GM23338 (cell line): ENCODE results near the gene HDAC3. TPM values are rescaled to one million over a fixed set of nuclear protein-coding genes. Genes with fewer than 3 reads are reported as not detected.

Source experiments
- ATAC-seq: fragments of 200-7000 bp; cut with Tn5 transposase; 3 replicates; pipeline ENCODE4 v1.9.1; 2020
- DNase-seq: peaks from one replicate; pipeline ENCODE4 v3.0.0-alpha.2; 2015; ENCODE audit warnings: low spot score
- H2AFZ ChIP-seq: fragments of 200-600 bp; sonication (generic); 2 replicates; pipeline ENCODE4 v1.8.0; 2016; ENCODE audit warnings: antibody characterized with exemption, mild to moderate bottlenecking, moderate library complexity
- H3F3A ChIP-seq: fragments of 200-600 bp; sonication (generic); replicated peaks from 2 replicates; pipeline ENCODE4 v1.8.0; 2017; ENCODE audit warnings: antibody characterized with exemption, mixed run types, low read depth
- H3K27ac ChIP-seq: fragments of 200-600 bp; sonication (generic); 2 replicates; pipeline ENCODE4 v1.6.1; 2016; ENCODE audit warnings: low read depth
- H3K27me3 ChIP-seq: fragments of 200-600 bp; sonication (generic); 2 replicates; pipeline ENCODE4 v1.8.0; 2016; ENCODE audit warnings: mild to moderate bottlenecking, mixed run types, moderate library complexity; ENCODE audit not compliant: insufficient read depth
- H3K36me3 ChIP-seq: fragments of 200-600 bp; sonication (generic); 2 replicates; pipeline ENCODE4 v1.8.0; 2016; ENCODE audit warnings: mild to moderate bottlenecking; ENCODE audit not compliant: insufficient read depth
- H3K4me1 ChIP-seq: fragments of 200-600 bp; sonication (generic); 2 replicates; pipeline ENCODE4 v1.8.0; 2016; ENCODE audit warnings: mild to moderate bottlenecking, moderate library complexity; ENCODE audit not compliant: insufficient read depth
- H3K4me2 ChIP-seq: fragments of 200-600 bp; sonication (generic); 2 replicates; pipeline ENCODE4 v1.7.1; 2017; ENCODE audit warnings: mixed run types
- H3K4me3 ChIP-seq: fragments of 200-600 bp; sonication (generic); 2 replicates; pipeline ENCODE4 v1.6.1; 2016; ENCODE audit warnings: mixed run types
- H3K79me2 ChIP-seq: fragments of 200-600 bp; sonication (generic); replicated peaks from 2 replicates; pipeline ENCODE4 v1.8.0; 2017; ENCODE audit warnings: mild to moderate bottlenecking; ENCODE audit not compliant: insufficient read depth
- H3K9me2 ChIP-seq: fragments of 200-600 bp; sonication (generic); 2 replicates; pipeline ENCODE4 v1.8.0; 2017; ENCODE audit not compliant: insufficient read depth
- H4K20me1 ChIP-seq: fragments of 200-600 bp; sonication (generic); replicated peaks from 2 replicates; pipeline ENCODE4 v1.8.0; 2017; ENCODE audit warnings: mild to moderate bottlenecking; ENCODE audit not compliant: insufficient read depth
- H3K27ac Mint-ChIP-seq: 2 replicates; pipeline ENCODE4 v1.8.0; 2020; ENCODE audit warnings: inconsistent platforms, mild to moderate bottlenecking, moderate library complexity, mixed read lengths
- H3K27me3 Mint-ChIP-seq: 3 replicates; pipeline ENCODE4 v1.8.0; 2022; ENCODE audit warnings: low read depth, mild to moderate bottlenecking, moderate library complexity, mixed read lengths, inconsistent platforms; ENCODE audit not compliant: insufficient read depth, poor library complexity
- H3K36me3 Mint-ChIP-seq: 3 replicates; pipeline ENCODE4 v1.8.0; 2021; ENCODE audit warnings: low read depth, mild to moderate bottlenecking, inconsistent platforms, moderate library complexity, mixed read lengths
- H3K4me1 Mint-ChIP-seq: 3 replicates; pipeline ENCODE4 v1.8.0; 2020; ENCODE audit warnings: mild to moderate bottlenecking, inconsistent platforms, mixed read lengths
- H3K4me3 Mint-ChIP-seq: 3 replicates; pipeline ENCODE4 v1.8.0; 2021; ENCODE audit warnings: moderate library complexity, mild to moderate bottlenecking, inconsistent platforms, mixed read lengths
- H3K9me3 Mint-ChIP-seq: 3 replicates; pipeline ENCODE4 v1.8.0; 2020; ENCODE audit warnings: moderate library complexity, mild to moderate bottlenecking, inconsistent platforms, mixed read lengths
- CREB1 ChIP-seq: fragments of 250-450 bp; sonication (Bioruptor Pico); IDR thresholded peaks from 2 replicates; pipeline ENCODE4 v1.5.0; 2020; ENCODE audit warnings: low read depth, mild to moderate bottlenecking, moderate library complexity
- CTCF ChIP-seq, 2 experiments: fragments of 200-600 bp in 1 of 2; sonication (generic) in 1 of 2; conservative IDR thresholded peaks; 2 replicates each; pipeline versions ENCODE4 v1.5.1 to v1.6.1; 2016 to 2017; ENCODE audit warnings: antibody characterized with exemption in 2 of 2, low read depth in 2 of 2, mild to moderate bottlenecking in 2 of 2, moderate library complexity in 1 of 2
- EZH2 ChIP-seq: fragments of 200-600 bp; sonication (generic); IDR thresholded peaks from one replicate; pipeline ENCODE4 v1.8.0; 2017; ENCODE audit warnings: antibody characterized with exemption, mild to moderate bottlenecking, low read depth; ENCODE audit not compliant: unreplicated experiment
- EZH2phosphoT487 ChIP-seq: fragments of 200-600 bp; sonication (generic); IDR thresholded peaks from one replicate; pipeline ENCODE4 v1.8.1; 2018; ENCODE audit warnings: antibody characterized with exemption; ENCODE audit not compliant: unreplicated experiment
- JUNB ChIP-seq: IDR thresholded peaks from one replicate; pipeline ENCODE4 v1.6.1; 2016; ENCODE audit warnings: antibody characterized with exemption; ENCODE audit not compliant: unreplicated experiment
- NANOG ChIP-seq: IDR thresholded peaks from 2 replicates; pipeline ENCODE4 v1.6.1; 2016; ENCODE audit warnings: antibody characterized with exemption, borderline replicate concordance
- POLR2AphosphoS5 ChIP-seq: IDR thresholded peaks from 2 replicates; pipeline ENCODE4 v1.6.1; 2016; ENCODE audit warnings: antibody characterized with exemption, low read depth
- STAT1 ChIP-seq: IDR thresholded peaks from one replicate; pipeline ENCODE4 v1.6.1; 2016; ENCODE audit warnings: antibody characterized with exemption; ENCODE audit not compliant: unreplicated experiment
- ZNF331 ChIP-seq: fragments of 250-450 bp; sonication (Bioruptor Pico); IDR thresholded peaks from 2 replicates; pipeline ENCODE4 v1.5.0; 2020; ENCODE audit warnings: low read depth, mild to moderate bottlenecking, moderate library complexity
- polyA plus RNA-seq: library from polyadenylated mRNA; unstranded; fragments of >200 nt; fragmentation: Nextera tagmentation; extraction: Ambion mirVana; gene quantifications from 2 replicates; pipeline ENCODE4 v1.2.1, GENCODE V29; 2016
- total RNA-seq: library from RNA; depleted of rRNA; stranded (reverse); fragments of >200 nt; shearing (Covaris generic); gene quantifications from 2 replicates; pipeline ENCODE4 v1.2.3, GENCODE V29; 2014
- TF ChIP-seq, protein P1 (sequence below): IDR thresholded peaks from 2 replicates; pipeline ENCODE4 v1.6.1; 2016; ENCODE audit warnings: antibody characterized with exemption
- TF ChIP-seq, protein P2 (sequence below): IDR thresholded peaks from one replicate; pipeline ENCODE4 v1.6.1; 2018; ENCODE audit warnings: antibody characterized with exemption; ENCODE audit not compliant: unreplicated experiment
- TF ChIP-seq, protein P3 (sequence below): fragments of 250-450 bp; sonication (Bioruptor Pico); IDR thresholded peaks from 2 replicates; pipeline ENCODE4 v1.5.0; 2020; ENCODE audit warnings: mild to moderate bottlenecking, moderate library complexity

HDAC3 gene
- total and polyA plus RNA-seq, 2 experiments from 2014 or later = 59.2 to 90.0 TPM

- no peak overlapping the region; the same call in 2 of the 3 replicates for H3K4me3 Mint-ChIP-seq
- peaks cover 14% of the 10 kb centered on the region for H3F3A ChIP-seq
- no peaks in the 10 kb centered on the region; the same call in 2 of the 3 replicates for H3K9me3 Mint-ChIP-seq
- peak overlapping the region; percentile 62; the same call in 1 of the 2 replicates for H3K4me2 ChIP-seq
- H3K9me2 ChIP-seq = no peaks in the 10 kb centered on the region
- no peaks in the 10 kb centered on the region for H3K27me3 ChIP-seq
- no peak overlapping the region for H3K4me3 ChIP-seq
- no peaks in the 10 kb centered on the region; the same call in 1 of the 2 replicates for H3K36me3 ChIP-seq
- peaks cover 58% of the 10 kb centered on the region for H3K36me3 Mint-ChIP-seq
- ATAC-seq (peak; percentile 12), DNase-seq (peak; percentile 69)
- H3K4me1 ChIP-seq = peaks cover 34% of the 10 kb centered on the region
- H4K20me1 ChIP-seq = no peaks in the 10 kb centered on the region; the same call in 1 of the 2 replicates
- peak overlapping the region; percentile 41; the same call in 1 of the 2 replicates for H3K27ac ChIP-seq
- H3K4me1 Mint-ChIP-seq = peaks cover 25% of the 10 kb centered on the region
- peaks cover 4% of the 10 kb centered on the region for H3K27me3 Mint-ChIP-seq
- H3K79me2 ChIP-seq = peaks cover 7% of the 10 kb centered on the region; the same call in 1 of the 2 replicates
- H2AFZ ChIP-seq = no peak overlapping the region
- peak overlapping the region; percentile 64; the same call in 1 of the 2 replicates for H3K27ac Mint-ChIP-seq
- TF ChIP-seq CTCF (conservative IDR thresholded peaks at IDR 0.05; ENCODE audit: low read depth in 2 of 2) = no peak
- 0 out of 2 replicates have a peak, but pooled peaks have one; percentile 10 for TF ChIP-seq POLR2AphosphoS5
- no peak for TF ChIP-seq STAT1
- TF ChIP-seq EZH2 = no peak
- peak; percentile 40; the same call in 1 of the 2 replicates for TF ChIP-seq CREB1 (CRISPR knock-in tag)
- TF ChIP-seq ZNF331 (CRISPR knock-in tag) = no peak
- TF ChIP-seq, protein P1, sequence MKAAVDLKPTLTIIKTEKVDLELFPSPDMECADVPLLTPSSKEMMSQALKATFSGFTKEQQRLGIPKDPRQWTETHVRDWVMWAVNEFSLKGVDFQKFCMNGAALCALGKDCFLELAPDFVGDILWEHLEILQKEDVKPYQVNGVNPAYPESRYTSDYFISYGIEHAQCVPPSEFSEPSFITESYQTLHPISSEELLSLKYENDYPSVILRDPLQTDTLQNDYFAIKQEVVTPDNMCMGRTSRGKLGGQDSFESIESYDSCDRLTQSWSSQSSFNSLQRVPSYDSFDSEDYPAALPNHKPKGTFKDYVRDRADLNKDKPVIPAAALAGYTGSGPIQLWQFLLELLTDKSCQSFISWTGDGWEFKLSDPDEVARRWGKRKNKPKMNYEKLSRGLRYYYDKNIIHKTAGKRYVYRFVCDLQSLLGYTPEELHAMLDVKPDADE = no peak
- TF ChIP-seq, protein P2, sequence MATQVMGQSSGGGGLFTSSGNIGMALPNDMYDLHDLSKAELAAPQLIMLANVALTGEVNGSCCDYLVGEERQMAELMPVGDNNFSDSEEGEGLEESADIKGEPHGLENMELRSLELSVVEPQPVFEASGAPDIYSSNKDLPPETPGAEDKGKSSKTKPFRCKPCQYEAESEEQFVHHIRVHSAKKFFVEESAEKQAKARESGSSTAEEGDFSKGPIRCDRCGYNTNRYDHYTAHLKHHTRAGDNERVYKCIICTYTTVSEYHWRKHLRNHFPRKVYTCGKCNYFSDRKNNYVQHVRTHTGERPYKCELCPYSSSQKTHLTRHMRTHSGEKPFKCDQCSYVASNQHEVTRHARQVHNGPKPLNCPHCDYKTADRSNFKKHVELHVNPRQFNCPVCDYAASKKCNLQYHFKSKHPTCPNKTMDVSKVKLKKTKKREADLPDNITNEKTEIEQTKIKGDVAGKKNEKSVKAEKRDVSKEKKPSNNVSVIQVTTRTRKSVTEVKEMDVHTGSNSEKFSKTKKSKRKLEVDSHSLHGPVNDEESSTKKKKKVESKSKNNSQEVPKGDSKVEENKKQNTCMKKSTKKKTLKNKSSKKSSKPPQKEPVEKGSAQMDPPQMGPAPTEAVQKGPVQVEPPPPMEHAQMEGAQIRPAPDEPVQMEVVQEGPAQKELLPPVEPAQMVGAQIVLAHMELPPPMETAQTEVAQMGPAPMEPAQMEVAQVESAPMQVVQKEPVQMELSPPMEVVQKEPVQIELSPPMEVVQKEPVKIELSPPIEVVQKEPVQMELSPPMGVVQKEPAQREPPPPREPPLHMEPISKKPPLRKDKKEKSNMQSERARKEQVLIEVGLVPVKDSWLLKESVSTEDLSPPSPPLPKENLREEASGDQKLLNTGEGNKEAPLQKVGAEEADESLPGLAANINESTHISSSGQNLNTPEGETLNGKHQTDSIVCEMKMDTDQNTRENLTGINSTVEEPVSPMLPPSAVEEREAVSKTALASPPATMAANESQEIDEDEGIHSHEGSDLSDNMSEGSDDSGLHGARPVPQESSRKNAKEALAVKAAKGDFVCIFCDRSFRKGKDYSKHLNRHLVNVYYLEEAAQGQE = no peak
- no peak for TF ChIP-seq EZH2phosphoT487
- TF ChIP-seq JUNB = no peak
- no peak for TF ChIP-seq NANOG
- TF ChIP-seq, protein P3, sequence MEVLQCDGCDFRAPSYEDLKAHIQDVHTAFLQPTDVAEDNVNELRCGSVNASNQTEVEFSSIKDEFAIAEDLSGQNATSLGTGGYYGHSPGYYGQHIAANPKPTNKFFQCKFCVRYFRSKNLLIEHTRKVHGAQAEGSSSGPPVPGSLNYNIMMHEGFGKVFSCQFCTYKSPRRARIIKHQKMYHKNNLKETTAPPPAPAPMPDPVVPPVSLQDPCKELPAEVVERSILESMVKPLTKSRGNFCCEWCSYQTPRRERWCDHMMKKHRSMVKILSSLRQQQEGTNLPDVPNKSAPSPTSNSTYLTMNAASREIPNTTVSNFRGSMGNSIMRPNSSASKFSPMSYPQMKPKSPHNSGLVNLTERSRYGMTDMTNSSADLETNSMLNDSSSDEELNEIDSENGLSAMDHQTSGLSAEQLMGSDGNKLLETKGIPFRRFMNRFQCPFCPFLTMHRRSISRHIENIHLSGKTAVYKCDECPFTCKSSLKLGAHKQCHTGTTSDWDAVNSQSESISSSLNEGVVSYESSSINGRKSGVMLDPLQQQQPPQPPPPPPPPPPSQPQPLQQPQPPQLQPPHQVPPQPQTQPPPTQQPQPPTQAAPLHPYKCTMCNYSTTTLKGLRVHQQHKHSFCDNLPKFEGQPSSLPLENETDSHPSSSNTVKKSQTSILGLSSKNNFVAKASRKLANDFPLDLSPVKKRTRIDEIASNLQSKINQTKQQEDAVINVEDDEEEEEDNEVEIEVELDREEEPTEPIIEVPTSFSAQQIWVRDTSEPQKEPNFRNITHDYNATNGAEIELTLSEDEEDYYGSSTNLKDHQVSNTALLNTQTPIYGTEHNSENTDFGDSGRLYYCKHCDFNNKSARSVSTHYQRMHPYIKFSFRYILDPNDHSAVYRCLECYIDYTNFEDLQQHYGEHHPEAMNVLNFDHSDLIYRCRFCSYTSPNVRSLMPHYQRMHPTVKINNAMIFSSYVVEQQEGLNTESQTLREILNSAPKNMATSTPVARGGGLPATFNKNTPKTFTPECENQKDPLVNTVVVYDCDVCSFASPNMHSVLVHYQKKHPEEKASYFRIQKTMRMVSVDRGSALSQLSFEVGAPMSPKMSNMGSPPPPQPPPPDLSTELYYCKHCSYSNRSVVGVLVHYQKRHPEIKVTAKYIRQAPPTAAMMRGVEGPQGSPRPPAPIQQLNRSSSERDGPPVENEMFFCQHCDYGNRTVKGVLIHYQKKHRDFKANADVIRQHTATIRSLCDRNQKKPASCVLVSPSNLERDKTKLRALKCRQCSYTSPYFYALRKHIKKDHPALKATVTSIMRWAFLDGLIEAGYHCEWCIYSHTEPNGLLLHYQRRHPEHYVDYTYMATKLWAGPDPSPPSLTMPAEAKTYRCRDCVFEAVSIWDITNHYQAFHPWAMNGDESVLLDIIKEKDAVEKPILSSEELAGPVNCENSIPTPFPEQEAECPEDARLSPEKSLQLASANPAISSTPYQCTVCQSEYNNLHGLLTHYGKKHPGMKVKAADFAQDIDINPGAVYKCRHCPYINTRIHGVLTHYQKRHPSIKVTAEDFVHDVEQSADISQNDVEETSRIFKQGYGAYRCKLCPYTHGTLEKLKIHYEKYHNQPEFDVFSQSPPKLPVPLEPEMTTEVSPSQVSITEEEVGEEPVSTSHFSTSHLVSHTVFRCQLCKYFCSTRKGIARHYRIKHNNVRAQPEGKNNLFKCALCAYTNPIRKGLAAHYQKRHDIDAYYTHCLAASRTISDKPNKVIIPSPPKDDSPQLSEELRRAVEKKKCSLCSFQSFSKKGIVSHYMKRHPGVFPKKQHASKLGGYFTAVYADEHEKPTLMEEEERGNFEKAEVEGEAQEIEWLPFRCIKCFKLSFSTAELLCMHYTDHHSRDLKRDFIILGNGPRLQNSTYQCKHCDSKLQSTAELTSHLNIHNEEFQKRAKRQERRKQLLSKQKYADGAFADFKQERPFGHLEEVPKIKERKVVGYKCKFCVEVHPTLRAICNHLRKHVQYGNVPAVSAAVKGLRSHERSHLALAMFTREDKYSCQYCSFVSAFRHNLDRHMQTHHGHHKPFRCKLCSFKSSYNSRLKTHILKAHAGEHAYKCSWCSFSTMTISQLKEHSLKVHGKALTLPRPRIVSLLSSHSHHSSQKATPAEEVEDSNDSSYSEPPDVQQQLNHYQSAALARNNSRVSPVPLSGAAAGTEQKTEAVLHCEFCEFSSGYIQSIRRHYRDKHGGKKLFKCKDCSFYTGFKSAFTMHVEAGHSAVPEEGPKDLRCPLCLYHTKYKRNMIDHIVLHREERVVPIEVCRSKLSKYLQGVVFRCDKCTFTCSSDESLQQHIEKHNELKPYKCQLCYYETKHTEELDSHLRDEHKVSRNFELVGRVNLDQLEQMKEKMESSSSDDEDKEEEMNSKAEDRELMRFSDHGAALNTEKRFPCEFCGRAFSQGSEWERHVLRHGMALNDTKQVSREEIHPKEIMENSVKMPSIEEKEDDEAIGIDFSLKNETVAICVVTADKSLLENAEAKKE (CRISPR knock-in tag) = no peak
Measured at GRCh38 chr5:141672841-141673813, 36.5 kb upstream of the HDAC3 start.
